RKO (cell line): ENCODE results near the gene NUSAP1.
"Not testable (repeated sequence)": the region's sequence is repeated elsewhere in the genome, so short reads cannot be mapped to it uniquely, and the experiment has no call there.

Experiments
- DNase-seq: peaks from one replicate; pipeline ENCODE4 v3.0.0-alpha.2; 2016; ENCODE audit warnings: low spot score

The NUSAP1 gene

GRCh38 chr15:41332194-41333025 is at the start of gene NUSAP1, which contains the start of gene OIP5:
TSS of gene NUSAP1 (plus strand) at chr15:41332881. CDS start at chr15:41332958, 77 bp downstream.
TSS of gene OIP5 (minus strand) at chr15:41332591. CDS start at chr15:41332561, 30 bp downstream.
- peak; percentile 100 for DNase-seq

GRCh38 chr15:41282980-41283652 is 49.6 kb upstream of the NUSAP1 start:
- not testable (repeated sequence) for DNase-seq

- peak; percentile 99 for DNase-seq
Observed at GRCh38 chr15:41283653-41284426, 48.8 kb upstream of the NUSAP1 start.

- peak; percentile 66 for DNase-seq
Observed at GRCh38 chr15:41284427-41285177, 48.1 kb upstream of the NUSAP1 start.

- DNase-seq = no peak
Observed at GRCh38 chr15:41285285-41285684, 47.4 kb upstream of the NUSAP1 start.

GRCh38 chr15:41286665-41287333 is 45.9 kb upstream of the NUSAP1 start:
- DNase-seq = peak; percentile 67

GRCh38 chr15:41288464-41288863 is 44.2 kb upstream of the NUSAP1 start:
- peak; percentile 60 for DNase-seq

GRCh38 chr15:41289953-41290352 is 42.7 kb upstream of the NUSAP1 start:
- no peak for DNase-seq

- no peak for DNase-seq
Observed at GRCh38 chr15:41291065-41291631, 41.5 kb upstream of the NUSAP1 start.

GRCh38 chr15:41292521-41292920 is 40.2 kb upstream of the NUSAP1 start:
- no peak for DNase-seq

- DNase-seq = not testable (repeated sequence)
Observed at GRCh38 chr15:41301139-41301538, 31.5 kb upstream of the NUSAP1 start.

GRCh38 chr15:41301587-41301986 is 31.1 kb upstream of the NUSAP1 start:
- no peak for DNase-seq

GRCh38 chr15:41304149-41304770 is 28.4 kb upstream of the NUSAP1 start:
- DNase-seq = no peak

GRCh38 chr15:41307679-41308078 is 25.0 kb upstream of the NUSAP1 start:
- DNase-seq = no peak

GRCh38 chr15:41309226-41309905 is 23.3 kb upstream of the NUSAP1 start:
- DNase-seq = no peak

GRCh38 chr15:41320805-41321330 is 11.8 kb upstream of the NUSAP1 start:
- DNase-seq = not testable (repeated sequence)

- no peak for DNase-seq
Observed at GRCh38 chr15:41323611-41324010, 9.1 kb upstream of the NUSAP1 start.

- no peak for DNase-seq
Observed at GRCh38 chr15:41331281-41331680, 1.4 kb upstream of the NUSAP1 start.

- no peak for DNase-seq
Observed at GRCh38 chr15:41331833-41332193, 868 bp upstream of the NUSAP1 start.
